ENCODE data around the gene MYOC. TPM values are rescaled to one million over a fixed set of nuclear protein-coding genes. Genes with fewer than 3 reads are reported as not detected.

The MYOC gene
- not detected for total RNA-seq

DNA sequence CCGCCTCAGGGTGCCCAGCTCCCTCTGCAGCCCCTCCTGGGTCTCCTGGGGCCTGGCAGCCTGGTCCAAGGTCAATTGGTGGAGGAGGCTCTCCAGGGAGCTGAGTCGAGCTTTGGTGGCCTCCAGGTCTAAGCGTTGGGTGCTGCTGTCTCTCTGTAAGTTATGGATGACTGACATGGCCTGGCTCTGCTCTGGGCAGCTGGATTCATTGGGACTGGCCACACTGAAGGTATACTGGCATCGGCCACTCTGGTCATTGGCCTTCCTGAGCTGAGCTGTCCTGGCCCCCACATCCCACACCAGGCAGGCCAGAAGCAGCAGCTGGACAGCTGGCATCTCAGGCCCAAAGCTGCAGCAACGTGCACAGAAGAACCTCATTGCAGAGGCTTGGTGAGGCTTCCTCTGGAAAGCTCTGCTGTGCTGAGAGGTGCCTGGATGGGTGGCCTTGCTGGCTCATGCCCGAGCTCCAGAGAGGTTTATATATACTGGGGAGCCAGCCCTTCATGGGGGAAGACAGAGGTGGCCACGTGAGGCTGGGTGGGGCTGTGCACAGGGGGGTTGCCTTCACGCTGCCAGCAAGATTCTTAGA is at the start of gene MYOC:
TSS of gene MYOC (minus strand) at position 455 of the 589 bp plus-strand sequence. CDS start at position 378, 77 bp downstream.

DNA sequence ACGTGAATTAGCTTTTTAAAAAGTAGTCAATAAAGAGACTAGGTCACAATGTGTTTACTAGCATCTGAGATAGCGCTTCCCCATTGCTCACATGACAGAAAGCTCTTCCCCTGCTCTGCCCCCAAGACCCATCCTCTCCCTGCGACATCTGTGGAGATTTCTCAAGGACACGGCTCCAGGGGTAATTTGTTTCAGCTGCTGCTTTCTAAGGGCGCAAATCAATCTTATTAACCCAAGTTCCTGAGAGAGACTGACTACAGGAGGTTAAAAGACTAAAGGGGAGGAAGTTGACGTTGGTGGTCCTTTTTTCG is 30.4 kb downstream of the MYOC start, which contains the start of gene MYOCOS:
TSS of gene MYOCOS (plus strand) at position 92 of the 311 bp plus-strand sequence. CDS start 1,641 bp downstream, outside the sequence.

Other genes with a start within 250 kb of the MYOC start
- 10 to 100 TPM; 43.4 to 64.6 TPM for gene PRRC2C, start 167.2 kb downstream of the MYOC start, total RNA-seq
- gene MYOCOS, start 30.4 kb downstream of the MYOC start, total RNA-seq, result under 1 TPM; under 0.01 TPM
- 1 to 10 TPM; 8.3 to 9.3 TPM for gene VAMP4, start 89.4 kb upstream of the MYOC start, total RNA-seq
- gene METTL13, start 129.0 kb upstream of the MYOC start, total RNA-seq, result 10 to 100 TPM; 17.2 to 29.0 TPM
- gene DNM3, start 188.8 kb upstream of the MYOC start, total RNA-seq, result 10 to 100 TPM in 1 of 2 donors, 1 to 10 TPM in 1; 8.3 to 11.7 TPM

All from melanocyte of skin (primary cell).